PC-3 (cell line): ENCODE measurements around the gene AP1M2.

Experiments used
- EZH2 ChIP-seq: fragments of 300-600 bp; sonication (generic); IDR thresholded peaks from one replicate; pipeline ENCODE4 v1.6.1; 2017; ENCODE audit warnings: antibody characterized with exemption, mild to moderate bottlenecking, low read length; ENCODE audit not compliant: unreplicated experiment
- EZH2phosphoT487 ChIP-seq: fragments of 300-600 bp; sonication (generic); IDR thresholded peaks from 2 replicates; pipeline ENCODE4 v1.6.1; 2018; ENCODE audit warnings: mild to moderate bottlenecking, antibody characterized with exemption, low read length, borderline replicate concordance
- TF ChIP-seq, protein P1 (sequence below): fragments of 300-600 bp; sonication (generic); conservative IDR thresholded peaks from 2 replicates; pipeline ENCODE4 v1.5.1; 2017; ENCODE audit warnings: antibody characterized with exemption, low read depth, mild to moderate bottlenecking, low read length

DNA sequence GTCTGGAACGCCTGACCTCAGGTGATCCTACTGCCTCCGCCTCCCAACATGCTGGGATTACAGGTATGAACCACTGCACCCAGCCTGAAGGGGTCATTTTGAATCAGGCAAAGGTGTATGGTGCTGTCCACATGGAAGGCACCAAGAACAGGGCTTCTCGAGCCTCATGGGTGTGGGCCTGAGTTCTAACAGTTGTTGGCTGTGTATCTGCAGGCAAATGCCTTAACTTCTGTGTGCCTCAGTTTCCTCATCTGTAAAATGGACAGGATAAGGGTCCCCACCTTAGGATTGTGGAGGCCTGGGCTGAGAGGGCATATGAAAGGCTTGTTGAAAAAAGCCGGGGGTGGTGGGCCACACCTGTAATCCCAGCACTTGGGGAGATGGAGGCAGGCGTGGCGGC, 9.2 kb downstream of the AP1M2 start:
- TF ChIP-seq, protein P1, sequence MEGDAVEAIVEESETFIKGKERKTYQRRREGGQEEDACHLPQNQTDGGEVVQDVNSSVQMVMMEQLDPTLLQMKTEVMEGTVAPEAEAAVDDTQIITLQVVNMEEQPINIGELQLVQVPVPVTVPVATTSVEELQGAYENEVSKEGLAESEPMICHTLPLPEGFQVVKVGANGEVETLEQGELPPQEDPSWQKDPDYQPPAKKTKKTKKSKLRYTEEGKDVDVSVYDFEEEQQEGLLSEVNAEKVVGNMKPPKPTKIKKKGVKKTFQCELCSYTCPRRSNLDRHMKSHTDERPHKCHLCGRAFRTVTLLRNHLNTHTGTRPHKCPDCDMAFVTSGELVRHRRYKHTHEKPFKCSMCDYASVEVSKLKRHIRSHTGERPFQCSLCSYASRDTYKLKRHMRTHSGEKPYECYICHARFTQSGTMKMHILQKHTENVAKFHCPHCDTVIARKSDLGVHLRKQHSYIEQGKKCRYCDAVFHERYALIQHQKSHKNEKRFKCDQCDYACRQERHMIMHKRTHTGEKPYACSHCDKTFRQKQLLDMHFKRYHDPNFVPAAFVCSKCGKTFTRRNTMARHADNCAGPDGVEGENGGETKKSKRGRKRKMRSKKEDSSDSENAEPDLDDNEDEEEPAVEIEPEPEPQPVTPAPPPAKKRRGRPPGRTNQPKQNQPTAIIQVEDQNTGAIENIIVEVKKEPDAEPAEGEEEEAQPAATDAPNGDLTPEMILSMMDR: no peak
- TF ChIP-seq EZH2 (no peak), EZH2phosphoT487 (no peak)
